Activated naive CD4-positive, alpha-beta T cell treated with anti-CD3 and anti-CD28 coated beads for 36 hours (primary cell): ENCODE data around the gene MAPKAPK5. TPM values are rescaled to one million over a fixed set of nuclear protein-coding genes. Genes with fewer than 3 reads are reported as not detected.
"Not testable (repeated sequence)": the region's sequence is repeated elsewhere in the genome, so short reads cannot be mapped to it uniquely, and the experiment has no call there.

ENCODE experiments used
- CTCF ChIA-PET: fragments of 350-600 bp; sonication (Branson Sonifier 250); formaldehyde crosslinking; loops from one replicate; lab custom pipeline; 2021; ENCODE audit warnings: antibody characterized with exemption; lab: Charles Lee
- DNase-seq: peaks from one replicate; pipeline ENCODE4 v3.0.0-alpha.2; 2020
- H3K27ac Mint-ChIP-seq: one replicate; pipeline ENCODE4 v1.8.0; 2021; ENCODE audit warnings: mild to moderate bottlenecking, mixed read lengths
- H3K27me3 Mint-ChIP-seq: one replicate; pipeline ENCODE4 v1.8.0; 2021; ENCODE audit warnings: low read depth, mixed read lengths
- H3K36me3 Mint-ChIP-seq: one replicate; pipeline ENCODE4 v1.8.0; 2021; ENCODE audit warnings: low read depth, mixed read lengths
- H3K4me1 Mint-ChIP-seq: one replicate; pipeline ENCODE4 v1.8.0; 2021; ENCODE audit warnings: low read depth, mixed read lengths
- H3K4me3 Mint-ChIP-seq: one replicate; pipeline ENCODE4 v1.8.0; 2021; ENCODE audit warnings: mild to moderate bottlenecking, moderate library complexity, mixed read lengths
- H3K9me3 Mint-ChIP-seq: one replicate; pipeline ENCODE4 v1.8.0; 2021; ENCODE audit warnings: mixed read lengths
- intact Hi-C: fragments of 100-400 bp; cut with micrococcal nuclease; formaldehyde crosslinking; loops from one replicate; pipeline ENCODE4 v1.15.1; 2023
- total RNA-seq, 2 experiments: library from RNA; stranded (reverse); gene quantifications; one replicate each; pipeline ENCODE4 v1.2.3, GENCODE V29; 2021

Gene MAPKAPK5
- total RNA-seq, 2 experiments from 2014 or later, result 41.9 to 43.6 TPM

- H3K27me3 Mint-ChIP-seq, CTCF ChIA-PET, H3K4me3 Mint-ChIP-seq, intact Hi-C loops, H3K27ac Mint-ChIP-seq, DNase-seq, H3K9me3 Mint-ChIP-seq: not testable (repeated sequence)
- H3K4me1 Mint-ChIP-seq, result peaks cover 26% of the 10 kb centered on the region
- peaks cover 16% of the 10 kb centered on the region for H3K36me3 Mint-ChIP-seq
Observed at GRCh38 chr12:111834740-111835386, 7.2 kb upstream of the MAPKAPK5 start.

- H3K27ac Mint-ChIP-seq, H3K27me3 Mint-ChIP-seq, H3K4me3 Mint-ChIP-seq, H3K9me3 Mint-ChIP-seq, DNase-seq, intact Hi-C loops: not testable (repeated sequence)
- H3K4me1 Mint-ChIP-seq, result peaks cover 34% of the 10 kb centered on the region
- CTCF ChIA-PET, result interaction anchor here (0.7 kb wide), 1 partner anchor 16 kb away, joined by 3 read pairs; no protein-coding TSS in a partner anchor
- H3K36me3 Mint-ChIP-seq, result peaks cover 24% of the 10 kb centered on the region
Observed at GRCh38 chr12:111835531-111836181, 6.4 kb upstream of the MAPKAPK5 start.

DNA sequence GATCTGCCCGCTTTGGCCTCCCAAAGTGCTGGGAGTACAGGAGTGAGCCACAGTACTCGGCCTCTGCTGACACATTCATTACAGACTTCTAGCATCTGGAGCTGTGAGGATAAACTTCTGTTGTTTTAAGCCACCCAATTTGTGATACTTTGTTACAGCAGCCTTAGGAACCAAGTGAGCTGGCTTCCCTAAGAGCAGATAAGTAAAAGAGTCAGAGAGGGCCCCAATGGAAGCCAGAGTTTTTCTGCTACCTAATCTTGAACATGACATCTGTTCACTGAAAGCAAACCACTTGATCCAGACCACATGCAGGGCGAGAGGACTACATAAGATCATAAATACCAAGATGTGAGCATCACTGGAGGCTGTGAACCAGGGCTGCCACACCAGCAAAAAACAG, 3.7 kb upstream of the MAPKAPK5 start:
- H3K4me3 Mint-ChIP-seq, result no peak overlapping the region
- DNase-seq, result no peak
- peaks cover 44% of the 10 kb centered on the region for H3K4me1 Mint-ChIP-seq
- peaks cover 32% of the 10 kb centered on the region for H3K36me3 Mint-ChIP-seq
- H3K9me3 Mint-ChIP-seq, result no peaks in the 10 kb centered on the region
- intact Hi-C loops, result no loop called here
- H3K27me3 Mint-ChIP-seq, result no peaks in the 10 kb centered on the region
- CTCF ChIA-PET, result no interaction called here
- H3K27ac Mint-ChIP-seq, result no peak overlapping the region

- CTCF ChIA-PET, result interaction anchor here (1.3 kb wide), 1 partner anchor 396 kb away, joined by 3 read pairs; no protein-coding TSS in a partner anchor
- peaks cover 35% of the 10 kb centered on the region for H3K36me3 Mint-ChIP-seq
- no peaks in the 10 kb centered on the region for H3K9me3 Mint-ChIP-seq
- peak overlapping the region; percentile 95 for H3K27ac Mint-ChIP-seq
- H3K4me3 Mint-ChIP-seq, result peak overlapping the region; percentile 91
- intact Hi-C loops, result loop anchor here (1.0 to 10.0 kb wide), 5 partner anchors 151 to 1096 kb away; partner anchors contain the start of genes ACAD10, ERP29, PPP1CC and TMEM116
- no peaks in the 10 kb centered on the region for H3K27me3 Mint-ChIP-seq
- no peak for DNase-seq
- peaks cover 53% of the 10 kb centered on the region for H3K4me1 Mint-ChIP-seq
Observed at GRCh38 chr12:111840807-111841206, 1.2 kb upstream of the MAPKAPK5 start.

- CTCF ChIA-PET, result interaction anchor here (1.3 kb wide), 1 partner anchor 396 kb away, joined by 3 read pairs; no protein-coding TSS in a partner anchor
- H3K27me3 Mint-ChIP-seq, result no peaks in the 10 kb centered on the region
- H3K4me3 Mint-ChIP-seq, result peak overlapping the region; percentile 91
- H3K4me1 Mint-ChIP-seq, result peaks cover 53% of the 10 kb centered on the region
- intact Hi-C loops, result loop anchor here (1.0 to 10.0 kb wide), 5 partner anchors 151 to 1096 kb away; partner anchors contain the start of genes ACAD10, ERP29, PPP1CC and TMEM116
- no peaks in the 10 kb centered on the region for H3K9me3 Mint-ChIP-seq
- DNase-seq, result peak; percentile 15
- H3K36me3 Mint-ChIP-seq, result peaks cover 39% of the 10 kb centered on the region
- peak overlapping the region; percentile 95 for H3K27ac Mint-ChIP-seq
Observed at GRCh38 chr12:111841236-111841749, 735 bp upstream of the MAPKAPK5 start.

GRCh38 chr12:111842556-111843396, 748 bp downstream of the MAPKAPK5 start:
- H3K4me3 Mint-ChIP-seq, result peak overlapping the region; percentile 91
- peaks cover 40% of the 10 kb centered on the region for H3K36me3 Mint-ChIP-seq
- CTCF ChIA-PET, result interaction anchor here (0.6 kb wide), 1 partner anchor 34 kb away, joined by 3 read pairs; no protein-coding TSS in a partner anchor
- peaks cover 58% of the 10 kb centered on the region for H3K4me1 Mint-ChIP-seq
- intact Hi-C loops, result loop anchor here (1.0 to 10.0 kb wide), 6 partner anchors 150 to 1098 kb away; partner anchors contain the start of genes ATXN2, HECTD4, PPP1CC and RPL6
- H3K27me3 Mint-ChIP-seq, result no peaks in the 10 kb centered on the region
- DNase-seq, result peak; percentile 28
- no peaks in the 10 kb centered on the region for H3K9me3 Mint-ChIP-seq
- peak overlapping the region; percentile 88 for H3K27ac Mint-ChIP-seq

GRCh38 chr12:111846016-111846415, 4.0 kb downstream of the MAPKAPK5 start:
- Mint-ChIP-seq H3K36me3 (peaks cover 31% of the 10 kb centered on the region), H3K9me3 (no peaks in the 10 kb centered on the region), H3K4me3 (no peak overlapping the region), H3K27me3 (no peaks in the 10 kb centered on the region), H3K4me1 (peaks cover 44% of the 10 kb centered on the region), H3K27ac (no peak overlapping the region)
- CTCF ChIA-PET, result interaction anchor here (0.6 kb wide), 1 partner anchor 567 kb away, joined by 3 read pairs; no protein-coding TSS in a partner anchor
- intact Hi-C loops, result loop anchor here (10.0 kb wide), 1 partner anchor 1101 kb away; the partner anchor contains the start of gene PPP1CC
- no peak for DNase-seq

- peaks cover 33% of the 10 kb centered on the region for H3K4me1 Mint-ChIP-seq
- intact Hi-C loops, result no loop called here
- H3K4me3 Mint-ChIP-seq, result no peak overlapping the region
- H3K27ac Mint-ChIP-seq, result no peak overlapping the region
- H3K27me3 Mint-ChIP-seq, result no peaks in the 10 kb centered on the region
- H3K9me3 Mint-ChIP-seq, result no peaks in the 10 kb centered on the region
- peaks cover 25% of the 10 kb centered on the region for H3K36me3 Mint-ChIP-seq
- DNase-seq, result no peak
- CTCF ChIA-PET, result no interaction called here
Observed at GRCh38 chr12:111850526-111850925, 8.5 kb downstream of the MAPKAPK5 start.

GRCh38 chr12:111858186-111858585, 16.2 kb downstream of the MAPKAPK5 start:
- Mint-ChIP-seq H3K4me3 (no peak overlapping the region), H3K36me3 (peaks cover 13% of the 10 kb centered on the region), H3K27ac (no peak overlapping the region), H3K4me1 (peaks cover 32% of the 10 kb centered on the region), H3K27me3 (no peaks in the 10 kb centered on the region), H3K9me3 (no peaks in the 10 kb centered on the region)
- DNase-seq, result no peak
- intact Hi-C loops, result no loop called here
- CTCF ChIA-PET, result no interaction called here

DNA sequence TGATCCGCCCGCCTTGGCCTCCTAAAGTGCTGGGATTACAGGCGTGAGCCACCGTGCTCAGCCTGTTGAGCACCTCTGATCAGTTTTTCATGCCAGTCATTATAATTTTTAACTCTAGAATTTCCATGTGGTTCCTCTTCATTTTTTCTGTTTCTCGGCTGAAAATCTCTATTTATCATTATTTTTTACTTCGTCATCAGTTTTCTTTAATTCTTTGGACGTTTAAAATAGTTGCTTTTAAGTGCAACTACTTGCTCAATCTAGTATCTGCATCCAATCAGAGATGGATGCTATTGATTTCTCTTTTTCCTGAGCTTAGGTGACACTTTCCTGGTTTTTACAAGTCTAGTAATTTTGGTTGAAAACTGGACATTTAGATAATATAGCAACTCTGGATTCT, 16.8 kb downstream of the MAPKAPK5 start:
- no peaks in the 10 kb centered on the region for H3K9me3 Mint-ChIP-seq
- DNase-seq, result no peak
- CTCF ChIA-PET, result no interaction called here
- H3K4me1 Mint-ChIP-seq, result peaks cover 32% of the 10 kb centered on the region
- intact Hi-C loops, result no loop called here
- H3K27me3 Mint-ChIP-seq, result no peaks in the 10 kb centered on the region
- peaks cover 13% of the 10 kb centered on the region for H3K36me3 Mint-ChIP-seq
- H3K27ac Mint-ChIP-seq, result no peak overlapping the region
- H3K4me3 Mint-ChIP-seq, result no peak overlapping the region

DNA sequence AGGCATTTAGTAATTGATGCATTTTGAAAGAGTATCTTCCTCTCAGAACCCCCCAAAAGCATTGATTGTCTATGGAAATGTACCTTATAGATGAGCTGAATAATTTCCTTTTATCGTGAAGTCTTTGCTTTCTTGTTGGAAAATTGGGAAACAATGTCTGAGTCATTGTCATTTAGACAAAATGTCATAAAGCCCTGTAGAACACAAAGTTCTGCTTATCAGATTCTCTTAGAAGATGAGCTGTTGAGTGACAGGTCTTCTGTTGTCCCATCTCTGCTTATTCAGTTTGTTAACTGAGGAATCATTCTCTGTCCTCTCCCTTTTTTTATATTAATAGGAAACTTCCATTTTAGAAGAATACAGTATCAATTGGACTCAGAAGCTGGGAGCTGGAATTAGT, 22.9 kb downstream of the MAPKAPK5 start:
- CTCF ChIA-PET, result interaction anchor here (0.6 kb wide), 1 partner anchor 169 kb away, joined by 4 read pairs; no protein-coding TSS in a partner anchor
- Mint-ChIP-seq H3K9me3 (no peaks in the 10 kb centered on the region), H3K4me3 (no peak overlapping the region), H3K27ac (no peak overlapping the region), H3K27me3 (no peaks in the 10 kb centered on the region), H3K36me3 (peaks cover 15% of the 10 kb centered on the region), H3K4me1 (peaks cover 10% of the 10 kb centered on the region)
- DNase-seq, result no peak
- intact Hi-C loops, result no loop called here
